Ovary (tissue), 3 donors: ENCODE data around the gene GJC2.

Source experiments
- CTCF ChIP-seq, 3 donors: fragments of 450-650 bp in 2 of 3; fragments of 200-600 bp in 1 of 3; IDR thresholded peaks; one replicate each; pipeline versions ENCODE4 v1.5.1 to v1.8.0; 2016 to 2022; ENCODE audit warnings: antibody characterized with exemption in 3 of 3, mild to moderate bottlenecking in 1 of 3
- EP300 ChIP-seq: sonication (generic); formaldehyde crosslinking; IDR thresholded peaks from one replicate; pipeline ENCODE4 v1.6.1; 2017; ENCODE audit warnings: antibody characterized with exemption
- POLR2A ChIP-seq: fragments of 450-650 bp; IDR thresholded peaks from one replicate; pipeline ENCODE4 v1.6.1; 2017; ENCODE audit warnings: antibody characterized with exemption, mild to moderate bottlenecking, moderate library complexity
- donor health status: DM: no; HTN: no; CAD: no.

GRCh38 chr1:228112167-228112566 is 37.6 kb upstream of the GJC2 start:
- TF ChIP-seq POLR2A (no peak), EP300 (no peak), CTCF (IDR thresholded peaks at IDR 0.05) (no peak)
